Neural cell (in vitro differentiated cells): Measurements from ENCODE around the gene BLTP3B.

ENCODE experiments used
- CTCF ChIP-seq: fragments of 450-650 bp; IDR thresholded peaks from 2 replicates; pipeline ENCODE4 v1.5.1; 2014; ENCODE audit warnings: antibody characterized with exemption, mild to moderate bottlenecking, moderate library complexity; ENCODE audit not compliant: poor library complexity, severe bottlenecking
- EZH2 ChIP-seq: fragments of 200-600, 300-800 bp; shearing (Covaris generic), sonication (generic); IDR thresholded peaks from 2 replicates; pipeline ENCODE4 v1.6.1; 2014; ENCODE audit warnings: antibody characterized with exemption, low read length, borderline replicate concordance, mild to moderate bottlenecking; ENCODE audit not compliant: insufficient read depth, poor library complexity, severe bottlenecking
- MXI1 ChIP-seq: fragments of 450-650 bp; conservative IDR thresholded peaks from 2 replicates; pipeline ENCODE4 v1.6.1; 2014; ENCODE audit warnings: antibody characterized with exemption, mild to moderate bottlenecking; ENCODE audit not compliant: poor library complexity, severe bottlenecking
- POLR2AphosphoS5 ChIP-seq: IDR thresholded peaks from 2 replicates; pipeline ENCODE4 v1.6.1; 2012

- no peak for TF ChIP-seq CTCF
- no peak for TF ChIP-seq EZH2
- TF ChIP-seq POLR2AphosphoS5 = no peak
- no peak for TF ChIP-seq MXI1
Measured at GRCh38 chr12:100120355-100120754, 22.3 kb downstream of the BLTP3B start.
